T-helper 1 cell treated with Interleukin-12 subunit alpha and Interleukin-12 subunit beta and Interleukin-4 antibody, amounts not matched to agents 30 ng/mL and 1 ng/mL, for 36 hours (primary cell): ENCODE data around the gene FLT1. TPM values are rescaled to one million over a fixed set of nuclear protein-coding genes. Genes with fewer than 3 reads are reported as not detected.

ENCODE experiments used
- intact Hi-C: fragments of 100-400 bp; cut with micrococcal nuclease; formaldehyde crosslinking; loops from one replicate; pipeline ENCODE4 v1.15.1; 2024
- total RNA-seq: library from RNA; stranded (reverse); gene quantifications from 2 replicates; pipeline ENCODE4 v1.2.3, GENCODE V29; 2022

Gene FLT1
- total RNA-seq, 1 donor from 2014 or later: 3.9 TPM

DNA sequence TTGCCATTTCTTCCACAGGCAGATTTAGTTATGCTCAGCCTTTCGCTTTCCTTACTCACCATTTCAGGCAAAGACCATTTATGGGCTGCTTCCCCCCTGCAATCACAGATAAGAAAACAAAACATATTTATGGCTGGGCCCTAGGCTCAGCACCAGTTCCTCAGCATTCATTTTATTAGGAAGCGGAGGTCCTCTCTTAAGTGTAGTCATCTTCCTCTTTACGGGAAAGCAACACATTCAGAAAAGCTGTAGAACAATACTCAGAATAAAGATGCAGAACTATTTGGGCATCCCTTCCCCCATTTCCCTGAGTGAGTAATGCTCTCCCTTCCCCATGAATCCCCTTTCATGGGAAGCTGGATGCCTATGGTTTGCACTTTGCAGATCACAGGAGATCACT, 27.9 kb downstream of the FLT1 start:
- intact Hi-C loops: no loop called here

DNA sequence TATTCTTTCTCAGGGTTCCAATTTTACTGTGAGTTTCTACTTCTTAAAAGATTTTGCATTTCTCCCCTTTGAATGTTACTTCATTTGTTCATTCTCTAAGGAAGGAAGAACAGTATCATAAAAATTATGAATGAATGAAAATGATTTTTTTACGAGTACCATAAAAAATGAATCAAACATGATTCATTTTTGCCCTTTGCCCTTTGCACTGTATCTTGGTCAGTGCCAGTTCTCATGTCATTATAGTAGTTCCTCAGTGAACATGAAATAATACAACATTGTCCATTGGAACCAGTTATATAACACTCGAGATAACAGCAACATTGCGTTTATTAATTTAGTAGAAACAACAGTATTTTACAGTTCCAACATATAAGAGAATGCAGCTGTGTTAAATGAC, 28.8 kb downstream of the FLT1 start:
- intact Hi-C loops: no loop called here

DNA sequence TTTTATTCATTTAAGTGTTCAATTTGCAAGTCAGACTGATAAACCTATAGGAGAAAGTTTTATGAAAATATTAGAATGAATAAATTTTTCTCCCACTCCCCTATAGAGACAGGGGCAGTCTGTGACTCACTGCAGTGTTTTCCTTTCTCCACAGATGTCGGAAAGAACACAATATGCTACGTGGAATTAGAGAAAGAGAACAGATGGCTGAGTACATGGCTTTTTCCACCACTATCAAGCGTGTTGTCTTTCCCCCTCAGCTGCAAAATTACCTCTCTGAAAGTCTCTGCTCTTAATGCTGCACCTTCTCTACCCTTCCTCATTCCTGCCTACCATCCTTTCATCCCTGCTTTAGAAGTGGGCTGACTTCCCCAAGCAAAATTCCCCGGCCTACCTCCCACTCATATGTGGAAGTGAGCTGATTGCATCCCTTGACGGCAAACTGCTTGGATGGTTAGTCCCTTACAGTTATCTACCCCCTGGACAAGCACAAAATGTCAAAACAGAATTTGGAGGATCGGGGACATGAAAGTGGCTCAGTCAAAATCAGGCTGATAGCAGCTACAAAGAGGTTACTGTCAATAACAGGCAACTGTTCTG, 30.0 kb downstream of the FLT1 start:
- intact Hi-C loops: no loop called here

DNA sequence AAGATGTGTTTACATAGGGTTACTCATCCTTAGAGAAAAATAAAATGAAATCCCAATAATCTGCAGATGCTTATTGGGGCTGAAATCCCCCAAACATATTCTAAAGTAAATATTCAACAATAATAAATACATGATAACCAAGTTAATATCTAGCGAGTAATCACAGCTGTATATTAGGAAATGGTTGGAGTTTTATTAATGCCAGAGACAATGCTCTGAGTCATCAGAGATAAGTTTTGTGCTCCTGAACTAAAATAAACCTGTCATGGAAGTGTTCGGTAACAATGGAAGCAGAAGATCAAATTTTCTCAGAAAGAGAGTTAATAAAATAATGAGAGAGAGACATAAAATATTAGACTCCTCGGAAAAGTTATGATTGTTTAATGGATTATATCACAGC, 31.4 kb downstream of the FLT1 start:
- intact Hi-C loops: no loop called here

DNA sequence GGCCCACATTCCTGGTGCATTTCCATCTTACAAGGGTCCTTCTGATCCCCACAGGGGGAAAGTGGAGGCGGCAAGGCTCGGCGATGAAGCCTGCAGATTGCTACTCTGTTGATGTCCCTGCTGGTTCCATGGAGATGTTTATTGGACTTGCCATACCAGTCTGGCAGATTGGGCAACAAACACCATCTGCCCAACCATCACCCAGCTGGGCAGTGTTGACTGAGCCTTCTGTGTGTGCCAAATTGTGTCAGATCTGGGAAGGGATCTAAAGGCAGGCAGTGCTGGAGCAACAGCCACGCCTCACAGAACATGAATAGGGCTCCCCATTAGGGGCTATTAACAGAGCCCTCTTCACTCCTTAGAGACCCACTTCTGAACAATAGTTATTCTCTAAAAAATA, 35.0 kb downstream of the FLT1 start:
- intact Hi-C loops: no loop called here

DNA sequence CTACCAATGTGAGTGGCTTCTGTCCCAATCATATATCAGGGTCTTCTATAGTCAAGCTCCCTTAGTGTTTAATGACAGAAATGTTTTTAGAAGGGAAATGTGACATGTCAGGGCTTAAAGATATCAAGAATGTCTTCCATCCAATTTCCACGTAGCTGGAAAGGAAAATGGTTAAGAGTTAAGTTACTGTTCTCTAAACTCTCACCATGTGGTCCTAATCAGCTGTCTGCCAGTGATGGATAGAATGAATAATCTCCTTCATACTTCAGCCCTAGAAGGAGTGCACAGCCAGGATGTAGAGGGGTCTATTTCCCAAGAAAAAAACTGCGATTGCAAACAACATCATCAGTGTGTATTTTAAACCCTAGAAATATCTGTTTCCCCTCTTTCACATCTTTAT, 36.3 kb downstream of the FLT1 start:
- intact Hi-C loops: no loop called here

DNA sequence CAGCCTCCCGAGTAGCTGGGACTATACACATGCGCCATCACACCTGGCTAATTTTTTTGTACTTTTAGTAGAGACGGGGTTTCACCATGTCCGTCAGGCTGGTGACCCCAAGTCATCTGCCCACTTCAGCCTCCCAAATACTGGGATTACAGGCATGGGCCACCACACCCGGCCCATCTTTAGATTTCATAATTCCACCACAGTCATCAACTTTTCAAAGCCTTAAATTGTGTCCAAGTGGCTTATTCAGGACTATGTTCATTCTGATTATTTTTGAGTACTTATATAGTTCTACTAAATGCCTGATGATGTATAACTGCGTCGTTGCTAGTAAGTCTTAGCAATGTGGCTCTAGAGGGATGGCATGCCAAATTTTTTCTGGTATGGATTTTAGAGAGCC, 36.9 kb downstream of the FLT1 start:
- intact Hi-C loops: no loop called here

DNA sequence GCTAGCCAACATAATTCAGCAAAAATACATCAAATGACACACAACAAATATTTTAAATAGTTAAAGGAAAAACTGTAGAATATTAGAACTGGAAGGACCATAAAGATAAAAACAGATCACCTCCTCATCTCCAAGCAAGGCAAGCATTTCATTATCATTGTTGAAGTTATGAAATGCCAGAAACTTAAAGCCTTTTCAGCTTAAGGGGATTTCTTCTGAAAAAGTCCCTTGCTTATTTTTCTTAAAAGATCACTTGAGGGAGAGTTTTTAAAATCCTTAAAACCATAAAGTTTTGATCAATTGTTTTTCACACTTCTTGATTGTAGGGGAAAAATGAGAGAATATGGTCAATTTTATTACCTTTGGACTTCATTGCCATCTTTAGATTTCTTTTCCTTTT, 37.4 kb downstream of the FLT1 start:
- intact Hi-C loops: no loop called here

DNA sequence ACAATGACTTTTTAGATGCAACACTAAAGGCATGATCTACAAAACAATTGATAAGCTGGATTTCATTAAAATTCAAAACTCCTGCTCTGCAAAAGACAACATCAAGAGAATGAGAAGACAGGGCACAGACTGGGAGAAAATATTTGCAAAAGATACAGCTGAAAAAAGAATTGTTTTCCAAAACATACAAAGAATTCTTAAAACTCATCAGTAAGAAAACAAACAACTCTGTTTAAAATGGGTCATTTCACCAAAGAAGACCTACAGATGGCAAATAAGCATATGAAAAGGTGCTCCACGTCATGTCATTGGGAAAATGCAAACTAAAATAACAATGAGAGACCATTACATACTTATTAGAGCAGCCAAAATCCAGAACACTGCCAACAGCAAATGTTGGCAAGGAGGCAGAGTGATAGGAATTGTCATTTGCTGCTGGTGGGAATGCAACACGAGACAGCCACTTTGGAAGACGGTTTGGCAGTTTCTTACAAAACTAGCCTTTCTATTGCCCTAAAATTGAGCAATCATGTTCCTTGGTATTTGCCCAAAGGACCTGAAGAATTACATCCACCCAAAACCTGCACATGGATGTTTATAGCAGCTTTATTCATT, 39.2 kb downstream of the FLT1 start:
- intact Hi-C loops: no loop called here

DNA sequence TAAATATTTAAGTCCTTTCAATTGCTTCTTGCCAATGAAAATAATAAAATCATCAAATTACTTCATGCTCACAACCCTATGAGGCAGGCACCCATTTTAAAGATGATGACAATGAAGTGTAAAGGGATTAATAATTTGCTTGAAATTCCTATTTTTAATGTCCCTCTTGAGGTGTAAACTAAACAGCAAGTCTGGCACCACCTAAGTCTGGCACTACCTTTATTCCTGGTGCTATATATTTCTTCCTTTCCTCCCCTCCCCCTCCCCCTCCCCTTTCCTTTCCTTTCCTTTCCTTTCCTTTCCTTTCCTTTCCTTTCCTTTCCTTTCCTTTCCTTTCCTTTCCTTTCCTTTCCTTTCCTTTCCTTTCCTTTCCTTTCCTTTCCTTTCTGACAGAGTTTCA, 42.2 kb downstream of the FLT1 start:
- intact Hi-C loops: no loop called here

DNA sequence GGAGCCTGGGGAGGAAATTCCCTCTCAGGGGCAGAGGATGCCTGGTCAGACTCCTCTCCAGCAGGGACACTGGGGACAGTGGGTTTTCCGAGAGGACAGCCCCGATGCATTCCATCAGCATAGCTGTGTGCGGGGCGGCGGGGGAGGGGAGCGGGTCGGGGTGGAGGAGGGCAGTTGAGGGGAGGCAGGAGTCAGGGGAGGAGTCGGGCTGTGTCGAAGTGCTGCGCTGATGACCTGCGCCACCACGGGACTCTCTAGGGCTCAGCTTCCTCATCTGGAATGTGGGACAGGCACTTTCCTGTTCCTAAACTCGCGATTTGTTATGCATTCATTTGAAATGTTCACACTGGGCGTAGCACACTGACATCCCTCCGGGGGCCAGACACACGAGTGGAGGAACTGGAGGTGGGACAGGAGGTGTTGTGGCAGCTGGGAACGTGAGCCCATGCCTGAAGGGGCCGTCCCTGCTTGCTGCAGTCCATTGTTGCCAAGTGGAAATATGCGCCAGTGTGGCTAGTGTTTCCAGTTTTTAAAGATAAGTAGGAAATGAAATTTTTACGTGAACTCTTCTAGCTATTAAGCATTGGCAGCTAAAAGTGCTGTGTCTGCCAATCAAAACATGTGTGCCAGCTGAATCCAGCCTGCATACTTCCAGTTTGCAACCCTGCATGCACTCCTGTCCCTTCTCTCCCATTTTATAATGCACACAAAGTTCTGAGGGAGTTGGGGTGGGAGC, 43.3 kb downstream of the FLT1 start:
- intact Hi-C loops: no loop called here

DNA sequence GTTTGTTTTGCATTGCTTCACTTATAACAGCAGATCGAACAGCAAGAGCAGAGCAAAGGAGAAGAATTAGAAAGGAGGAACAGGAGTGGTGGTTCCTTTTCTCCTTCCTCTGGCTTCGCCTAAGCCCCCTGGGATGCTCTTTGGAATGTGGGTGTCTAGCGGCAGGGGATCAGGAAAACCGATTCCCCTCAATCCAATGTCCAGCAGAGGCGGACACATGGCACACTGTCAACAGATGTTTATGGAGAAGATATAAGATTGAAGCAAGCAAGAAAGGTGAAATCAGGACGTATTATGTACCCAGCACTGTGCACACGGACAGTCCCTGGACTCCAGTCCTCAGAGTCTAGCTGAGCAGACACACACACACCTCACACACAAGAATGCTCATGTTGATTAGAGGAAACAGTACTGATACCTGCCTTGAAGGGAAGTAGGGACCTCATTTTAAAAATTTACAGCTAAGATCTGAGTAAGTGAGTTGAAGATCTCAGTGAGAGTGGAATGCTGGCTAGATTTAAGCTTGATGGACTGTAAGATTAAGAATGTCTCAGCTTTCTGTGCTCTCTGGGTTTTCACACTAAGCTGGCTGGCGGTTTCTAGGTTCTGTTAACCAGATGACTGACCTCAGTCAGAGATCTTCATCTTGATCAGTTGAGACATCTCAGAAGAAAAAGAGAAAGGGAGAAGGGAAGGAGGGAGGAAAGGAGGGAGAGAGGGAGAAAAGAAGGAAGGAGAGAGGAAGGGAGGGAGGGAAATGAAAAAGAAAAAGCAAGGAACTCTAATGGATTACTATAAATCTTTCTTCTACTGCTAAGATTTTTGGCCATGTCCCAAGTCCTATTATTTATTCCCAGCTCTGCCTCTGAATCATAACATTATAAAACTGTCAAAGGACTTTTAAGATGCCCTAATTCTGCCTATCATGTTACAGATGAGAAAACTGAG, 44.8 kb downstream of the FLT1 start:
- intact Hi-C loops: no loop called here

DNA sequence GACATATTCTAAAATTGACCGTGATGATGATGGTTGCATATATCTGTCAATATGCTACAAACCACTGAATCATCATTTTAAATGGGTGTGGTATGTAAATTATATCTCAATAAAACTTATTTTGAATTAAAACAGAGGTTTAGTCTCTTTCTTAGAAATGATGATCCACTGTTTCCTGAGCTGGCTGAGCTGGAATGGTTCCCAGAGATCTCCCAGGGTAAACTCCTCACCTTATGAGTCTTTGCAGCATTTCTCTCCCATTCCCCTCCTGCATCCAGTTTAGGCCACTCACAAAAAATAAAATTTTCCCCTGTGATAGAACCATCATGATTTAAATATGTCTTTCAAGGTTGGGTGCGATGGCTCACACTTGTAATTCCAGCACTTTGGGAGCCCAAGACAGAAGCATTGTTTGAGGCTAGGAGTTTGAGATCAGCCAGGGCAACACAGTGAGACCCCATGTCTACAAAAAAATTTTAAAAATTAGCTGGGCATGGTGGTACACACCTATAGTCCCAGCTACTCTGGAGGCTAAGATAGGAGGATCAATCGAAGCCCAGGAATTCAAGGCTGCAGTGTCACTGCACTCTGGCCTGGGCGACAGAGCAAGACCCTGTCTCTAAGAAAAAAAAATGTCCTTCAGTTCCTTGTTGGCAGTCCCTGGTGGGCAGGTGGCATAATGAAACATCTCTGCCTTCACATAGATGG, 46.1 kb downstream of the FLT1 start:
- intact Hi-C loops: no loop called here

DNA sequence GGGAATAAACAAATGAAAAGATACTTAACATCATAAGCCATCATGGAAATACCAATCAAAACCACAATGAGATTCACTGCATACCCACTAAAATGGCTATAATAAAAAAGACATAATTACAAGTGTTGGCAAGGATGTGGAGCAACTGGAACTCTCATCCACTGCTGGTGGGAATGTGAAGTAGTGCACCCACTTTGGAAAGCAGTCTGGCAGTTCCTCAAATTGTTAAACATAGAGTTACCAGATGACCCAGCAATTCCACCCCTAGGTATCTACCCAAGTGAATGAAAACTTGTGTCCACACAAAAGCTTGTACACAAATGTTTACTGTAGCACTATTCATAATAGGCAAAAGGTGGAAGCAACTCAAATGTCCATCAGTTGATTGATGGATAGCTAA, 46.9 kb downstream of the FLT1 start:
- intact Hi-C loops: no loop called here

DNA sequence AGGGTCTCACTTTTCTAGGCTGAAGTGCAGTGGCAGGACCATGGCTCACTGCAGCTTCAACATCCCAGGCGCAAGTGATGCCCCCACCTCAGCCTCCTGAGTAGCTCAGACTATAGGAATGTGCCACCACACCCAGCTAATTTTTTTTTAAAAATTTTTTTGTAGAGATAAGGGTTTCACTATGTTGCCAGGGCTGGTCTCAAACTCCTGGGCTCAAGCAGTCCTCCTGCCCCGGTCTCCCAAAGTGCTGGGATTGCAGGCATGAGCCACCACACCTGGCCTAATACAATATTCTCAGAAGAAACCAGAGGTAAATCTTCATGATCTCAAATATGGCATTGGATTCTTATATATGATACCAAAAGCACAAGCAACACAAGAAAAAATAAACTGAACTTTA, 47.7 kb downstream of the FLT1 start:
- intact Hi-C loops: no loop called here

DNA sequence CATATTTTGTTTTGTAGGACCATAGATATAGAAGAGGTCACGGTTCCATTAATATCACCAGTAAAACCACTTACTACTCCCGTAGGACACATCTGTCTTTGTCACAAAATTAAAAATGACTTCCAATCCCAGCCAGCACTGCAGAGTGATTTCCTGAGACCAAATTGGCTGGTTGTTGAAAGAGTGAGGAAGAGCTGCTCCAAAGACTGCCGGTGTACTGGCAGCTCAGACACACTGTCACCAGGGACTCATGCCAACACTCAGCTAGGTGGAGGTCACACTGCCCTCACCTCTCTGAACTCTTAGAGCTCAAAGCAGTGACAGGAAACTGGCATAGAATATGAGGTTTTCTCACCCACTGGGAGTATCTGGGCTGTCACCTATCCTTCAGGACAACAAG, 52.1 kb downstream of the FLT1 start:
- intact Hi-C loops: no loop called here

DNA sequence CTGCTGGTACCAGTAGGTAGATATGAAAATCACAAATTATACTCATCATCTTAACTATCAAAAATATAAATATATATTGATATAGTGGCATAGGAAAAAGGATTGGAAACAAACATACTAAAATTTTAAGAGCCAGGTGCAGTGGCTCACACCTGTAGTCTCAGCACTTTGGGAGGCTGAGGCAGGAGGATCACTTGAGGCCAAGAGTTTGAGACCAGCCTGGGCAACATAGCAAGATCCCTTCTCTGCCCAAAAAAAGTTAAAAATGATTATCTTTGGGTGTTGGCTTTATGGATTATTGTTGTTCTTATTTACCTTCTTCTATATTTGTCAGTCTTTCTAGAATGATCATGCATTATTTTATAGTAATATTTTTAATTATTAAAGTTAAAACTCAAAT, 53.4 kb downstream of the FLT1 start:
- intact Hi-C loops: no loop called here

DNA sequence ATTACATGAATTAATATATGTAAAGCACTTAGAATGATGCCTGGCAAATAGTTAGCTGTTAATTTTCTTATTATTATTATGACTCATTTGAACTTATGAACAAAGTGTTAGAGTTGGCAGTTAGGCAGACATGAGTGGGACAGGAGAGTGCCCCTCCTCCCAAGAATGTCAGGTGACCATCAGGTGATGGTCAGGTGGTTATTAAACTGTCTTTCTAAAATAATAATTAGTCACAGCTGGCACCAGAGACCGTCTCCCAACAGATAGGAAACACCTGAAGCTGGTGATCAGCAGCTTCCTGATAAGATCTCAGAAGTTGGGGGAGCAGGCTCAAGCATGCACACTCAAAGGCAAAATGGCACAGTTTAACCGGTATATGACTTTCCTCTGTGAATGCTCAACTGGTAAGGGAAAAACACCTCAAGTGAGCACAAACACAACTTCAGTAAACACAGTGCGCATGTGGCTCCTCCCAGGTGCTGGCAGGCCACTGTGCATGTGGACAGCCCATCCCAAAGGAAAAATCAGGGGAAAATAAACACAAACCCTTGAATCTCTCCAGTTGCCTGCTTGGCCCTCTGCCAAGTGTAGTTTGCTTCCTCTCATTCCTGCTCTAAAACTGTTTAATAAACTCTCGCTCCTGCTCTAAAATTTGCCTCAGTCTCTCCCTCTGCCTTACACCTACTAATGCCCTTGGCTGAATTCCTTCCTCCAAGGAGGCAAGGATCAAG, 54.0 kb downstream of the FLT1 start:
- intact Hi-C loops: no loop called here

DNA sequence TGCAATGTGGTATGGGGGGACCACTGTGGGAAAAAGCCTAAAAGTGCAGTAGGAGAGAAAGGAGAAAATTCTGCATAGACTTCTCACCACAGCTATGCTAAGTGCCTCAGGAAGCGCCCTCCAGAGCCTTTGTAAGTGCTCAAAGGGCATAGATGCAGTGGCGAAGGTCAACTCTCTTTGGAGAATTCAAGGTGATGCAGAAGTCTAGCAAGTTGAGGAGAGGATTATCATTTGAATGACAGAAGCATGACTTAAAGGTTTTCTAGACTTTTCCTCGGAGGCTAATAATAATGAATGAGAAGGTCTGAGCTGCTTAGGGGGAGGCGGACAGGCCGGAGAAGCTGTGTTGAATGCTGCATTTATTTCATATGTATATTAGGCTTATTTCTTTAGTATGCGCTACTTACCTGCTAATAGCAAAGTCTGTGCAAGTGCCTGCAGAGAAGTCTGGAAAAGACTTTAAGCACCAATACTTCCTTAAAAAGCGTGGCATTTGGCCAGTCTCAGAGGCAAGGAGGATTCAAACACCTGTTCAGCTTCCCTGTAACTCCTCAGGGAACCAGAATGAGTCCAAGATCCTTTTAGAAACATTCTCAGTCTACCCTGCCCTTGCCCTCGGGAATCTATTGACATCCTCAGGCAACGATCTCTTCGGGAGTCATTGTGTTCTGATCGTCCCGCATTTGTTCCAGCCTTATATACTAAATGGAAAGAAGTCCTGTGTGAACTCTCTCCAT, 56.2 kb downstream of the FLT1 start:
- intact Hi-C loops: no loop called here

DNA sequence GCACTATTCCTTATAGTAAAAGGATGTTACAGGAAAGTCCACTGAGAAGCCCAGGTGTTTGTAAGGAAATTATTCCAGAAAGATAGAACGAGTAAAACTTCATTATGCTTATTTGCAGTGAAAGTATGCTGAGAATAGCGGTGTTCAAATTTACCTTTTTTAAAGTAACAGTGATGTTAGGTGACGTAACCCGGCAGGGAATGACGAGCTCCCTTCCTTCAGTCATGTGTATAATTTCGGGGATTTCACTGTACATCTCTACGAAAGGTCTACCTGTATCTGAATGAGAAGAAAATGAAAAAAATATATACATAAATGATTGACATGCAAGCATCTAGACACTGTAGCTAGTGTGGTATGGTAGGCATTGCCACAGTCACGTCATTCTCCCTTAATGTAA, 56.9 kb downstream of the FLT1 start:
- intact Hi-C loops: no loop called here
